HG03045 (cell line): ENCODE measurements around the gene KAZN.

Source experiments
- ATAC-seq: cut with Tn5 transposase; IDR thresholded peaks from one replicate; pipeline ENCODE4 v1.9.1; 2021; ENCODE audit warnings: mild to moderate bottlenecking, moderate library complexity; ENCODE audit not compliant: unreplicated experiment

Gene KAZN

GRCh38 chr1:14897997-14898645 lies 299.6 kb downstream of the KAZN start:
- ATAC-seq: no peak

- no peak for ATAC-seq
Measured at GRCh38 chr1:14899686-14900085, 301.2 kb downstream of the KAZN start.

- ATAC-seq: no peak
Measured at GRCh38 chr1:14901371-14901954, 303.0 kb downstream of the KAZN start.

- no peak for ATAC-seq
Measured at GRCh38 chr1:14903922-14904321, 305.4 kb downstream of the KAZN start.

GRCh38 chr1:14906665-14907064 lies 308.2 kb downstream of the KAZN start:
- ATAC-seq: no peak

- ATAC-seq: no peak
Measured at GRCh38 chr1:14907416-14907815, 308.9 kb downstream of the KAZN start.

- ATAC-seq: no peak
Measured at GRCh38 chr1:14909273-14909672, 310.8 kb downstream of the KAZN start.

- no peak for ATAC-seq
Measured at GRCh38 chr1:14909920-14910460, 311.5 kb downstream of the KAZN start.

GRCh38 chr1:14910984-14911721 lies 312.7 kb downstream of the KAZN start:
- no peak for ATAC-seq

GRCh38 chr1:14912839-14913481 lies 314.5 kb downstream of the KAZN start:
- no peak for ATAC-seq

- ATAC-seq: no peak
Measured at GRCh38 chr1:14913482-14914177, 315.1 kb downstream of the KAZN start.

GRCh38 chr1:14914351-14914988 lies 316.0 kb downstream of the KAZN start:
- ATAC-seq: no peak

- no peak for ATAC-seq
Measured at GRCh38 chr1:14915356-14916054, 317.0 kb downstream of the KAZN start.

GRCh38 chr1:14919289-14919688 lies 320.8 kb downstream of the KAZN start:
- no peak for ATAC-seq

- no peak for ATAC-seq
Measured at GRCh38 chr1:14919751-14920150, 321.3 kb downstream of the KAZN start.

GRCh38 chr1:14921057-14921456 lies 322.6 kb downstream of the KAZN start:
- no peak for ATAC-seq

- ATAC-seq: no peak
Measured at GRCh38 chr1:14922942-14923726, 324.6 kb downstream of the KAZN start.

GRCh38 chr1:14923727-14924452 lies 325.4 kb downstream of the KAZN start:
- ATAC-seq: no peak
